ENCODE results near the gene SP2.

DNA sequence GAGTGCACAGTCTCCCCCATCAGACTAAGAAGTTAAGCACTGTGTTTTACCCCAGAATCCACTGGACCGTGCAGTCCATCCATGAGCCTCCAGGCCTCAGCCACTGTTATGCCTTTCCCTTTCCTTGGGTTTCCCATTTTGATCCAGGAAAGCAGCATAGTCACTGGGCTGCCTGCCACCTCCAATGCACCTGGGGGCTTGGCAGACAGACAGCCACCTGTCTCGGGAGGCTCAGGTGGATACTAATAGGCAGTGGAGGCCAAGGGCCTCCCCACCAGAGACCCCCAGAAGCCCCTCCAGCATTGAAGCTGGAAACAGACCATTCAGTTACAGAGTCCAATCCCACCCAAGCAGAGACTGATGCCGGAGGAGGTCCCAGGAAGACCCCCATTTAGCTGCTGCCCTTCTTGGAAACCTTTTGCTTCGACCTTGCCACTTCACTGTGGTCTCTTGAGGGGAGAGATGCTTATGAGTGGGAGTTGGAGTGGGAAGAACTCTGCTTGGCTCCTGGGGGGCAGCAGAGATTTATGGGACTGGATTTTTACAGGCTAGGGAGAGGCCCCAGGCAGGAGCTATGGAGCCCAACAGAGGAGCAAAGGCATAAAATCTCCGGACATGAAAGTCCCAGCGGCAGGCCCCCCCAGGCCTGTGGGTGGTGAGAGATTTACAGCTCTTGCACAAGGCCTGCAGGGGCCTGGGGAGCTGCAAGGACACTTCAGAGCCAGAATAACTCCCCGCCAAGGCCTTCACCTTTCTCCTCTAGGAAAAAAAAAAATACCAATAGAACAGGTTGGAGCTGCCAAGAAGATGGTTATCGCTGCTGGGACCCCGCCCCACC lies 12.2 kb upstream of the SP2 start:
- TF ChIP-seq CTCF (IDR thresholded peaks at IDR 0.05; ENCODE audit: low read depth, low read length) (no peak), EZH2phosphoT487 (IDR thresholded peaks at IDR 0.05; ENCODE audit: low read depth) (no peak)

All from OCI-LY3 (cell line).